Activated naive CD4-positive, alpha-beta T cell treated with anti-CD3 and anti-CD28 coated beads, Interleukin-2, amount 50 U/mL, for 72 hours (primary cell): ENCODE data around the gene PNMA6F. TPM values are rescaled to one million over a fixed set of nuclear protein-coding genes. Genes with fewer than 3 reads are reported as not detected.
A peak's percentile ranks its signal among the peaks of the same experiment; 100 is the strongest.

ENCODE experiments used
- ATAC-seq, 2 donors: fragments of 150-1000 bp; cut with Tn5 transposase; 2 replicates each; pipeline ENCODE4 v1.10.0; 2021; ENCODE audit warnings: mild to moderate bottlenecking in 2 of 2, moderate library complexity in 2 of 2
- DNase-seq, 2 donors: peaks; one replicate each; pipeline ENCODE4 v3.0.0; 2021 to 2022; ENCODE audit warnings: low spot score in 2 of 2
- H3K27ac Mint-ChIP-seq, 2 donors: one replicate each; pipeline ENCODE4 v1.8.0; 2022; ENCODE audit warnings: mild to moderate bottlenecking in 2 of 2, mixed read lengths in 2 of 2
- H3K36me3 Mint-ChIP-seq, 2 donors: one replicate each; pipeline ENCODE4 v1.8.0; 2022; ENCODE audit warnings: mixed read lengths in 2 of 2
- H3K9me3 Mint-ChIP-seq, 2 donors: one replicate each; pipeline ENCODE4 v1.8.0; 2022; ENCODE audit warnings: mixed read lengths in 2 of 2
- total RNA-seq, 2 donors: library from RNA; stranded (reverse); gene quantifications; one replicate each; pipeline ENCODE4 v1.2.3, GENCODE V29; 2022

PNMA6F gene
- total RNA-seq = not detected

DNA sequence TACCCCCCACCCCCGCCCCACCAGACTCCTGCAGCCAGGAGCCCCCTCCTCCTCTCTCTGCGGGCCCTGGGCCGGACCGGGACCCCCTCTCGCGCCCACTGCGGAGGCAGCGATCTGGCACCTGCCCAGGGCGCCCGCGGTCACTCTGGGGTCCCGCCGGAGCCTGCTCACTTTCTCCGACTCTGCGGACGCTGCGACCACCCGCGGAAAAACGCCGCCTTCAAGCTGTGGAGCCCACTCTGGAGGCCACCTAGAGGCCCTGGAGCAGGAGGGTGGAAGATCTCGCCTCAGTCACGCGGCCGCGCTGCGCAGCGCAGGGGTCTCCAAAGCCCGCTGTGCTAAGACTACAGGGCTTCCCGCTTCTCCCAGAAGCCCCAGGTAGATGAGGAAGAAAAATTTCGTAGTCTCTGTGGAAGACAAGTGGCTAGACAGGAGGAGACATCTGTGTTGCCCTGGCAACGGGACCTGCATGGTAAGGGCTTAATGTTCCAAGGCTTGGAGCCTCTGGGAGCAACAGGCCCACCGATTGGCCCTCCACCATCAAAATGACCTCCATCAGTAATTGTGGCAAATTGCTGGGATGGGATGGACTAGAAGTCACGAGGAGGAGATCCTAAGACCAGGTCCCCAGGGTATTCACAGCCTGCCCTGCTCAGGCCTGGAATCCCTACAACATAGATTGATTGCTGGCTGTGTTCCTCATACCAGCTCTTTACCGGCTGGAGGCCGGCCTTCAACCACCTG is at the start of gene PNMA6F:
TSS of gene PNMA6F (minus strand) at position 387 of the 744 bp plus-strand sequence. CDS start 1,093 bp downstream, outside the sequence.
- no peak for DNase-seq
- no peak for ATAC-seq
- Mint-ChIP-seq H3K9me3 (no peaks in the 10 kb centered on the region), H3K27ac (no peak within 1 kb of the TSS), H3K36me3 (no peaks in the 10 kb centered on the region)

DNA sequence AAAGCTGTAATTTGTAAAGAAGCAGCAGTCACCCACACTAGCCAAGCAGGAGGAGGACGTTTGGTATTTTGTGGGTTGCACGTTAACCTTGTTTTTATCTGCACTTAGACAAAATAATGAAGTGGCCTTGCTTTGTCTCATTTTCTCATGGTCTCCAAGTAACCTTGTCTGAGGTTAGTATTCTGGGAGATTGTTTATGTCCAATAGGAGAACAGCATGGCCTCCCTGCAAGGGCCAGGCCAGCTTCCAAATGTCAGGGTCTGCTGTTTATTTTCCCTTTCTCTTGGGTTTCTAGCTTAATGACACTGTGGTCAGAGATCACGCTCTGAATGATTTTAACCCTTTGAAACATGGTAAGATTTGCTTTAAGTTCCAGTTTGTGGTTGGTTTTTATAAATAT is 49.7 kb upstream of the PNMA6F start:
- no peak for DNase-seq
- H3K27ac Mint-ChIP-seq = peak overlapping the region in 1 of 2 donors; percentile 77
- no peaks in the 10 kb centered on the region for H3K9me3 Mint-ChIP-seq
- no peaks in the 10 kb centered on the region for H3K36me3 Mint-ChIP-seq
- no peak for ATAC-seq

DNA sequence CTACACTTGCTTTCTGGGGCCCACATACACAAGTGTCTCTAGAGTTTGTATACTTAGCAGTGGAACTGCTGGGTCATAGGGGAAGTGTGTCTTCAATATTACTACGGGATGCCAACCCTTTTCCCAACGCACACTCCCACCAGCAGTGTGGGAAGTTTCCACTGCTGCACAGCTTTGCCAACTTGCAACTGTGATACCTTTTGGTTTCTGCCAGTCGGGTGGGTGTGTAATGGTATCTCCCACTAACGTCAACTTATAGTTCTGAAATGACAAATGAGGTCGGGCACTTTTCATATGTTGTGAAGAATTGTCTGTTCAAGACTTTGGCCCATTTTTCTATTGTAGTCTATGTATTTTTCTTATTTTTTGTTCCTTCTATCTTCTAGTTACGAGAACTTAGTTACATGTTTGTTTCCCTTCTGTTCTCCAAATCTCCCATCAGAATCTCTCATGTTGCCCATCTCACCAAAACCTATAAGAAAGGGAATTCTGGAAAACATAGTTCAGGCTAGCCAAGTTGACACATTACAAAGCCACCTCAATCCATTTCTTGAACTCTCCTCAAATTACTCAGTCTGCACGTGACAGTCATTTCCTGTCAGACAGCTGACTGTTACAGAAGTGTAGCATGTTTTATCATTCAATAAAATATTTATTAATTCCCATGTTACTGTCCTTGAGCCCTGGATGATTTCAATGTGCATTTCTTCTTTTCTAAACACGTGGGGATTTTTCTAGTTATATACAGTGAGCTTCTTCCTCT is 48.9 kb upstream of the PNMA6F start:
- Mint-ChIP-seq H3K9me3 (no peaks in the 10 kb centered on the region), H3K27ac (peak overlapping the region in 1 of 2 donors; percentile 77), H3K36me3 (no peaks in the 10 kb centered on the region)
- DNase-seq (no peak), ATAC-seq (peak in 1 of 2 donors; percentile 47)

DNA sequence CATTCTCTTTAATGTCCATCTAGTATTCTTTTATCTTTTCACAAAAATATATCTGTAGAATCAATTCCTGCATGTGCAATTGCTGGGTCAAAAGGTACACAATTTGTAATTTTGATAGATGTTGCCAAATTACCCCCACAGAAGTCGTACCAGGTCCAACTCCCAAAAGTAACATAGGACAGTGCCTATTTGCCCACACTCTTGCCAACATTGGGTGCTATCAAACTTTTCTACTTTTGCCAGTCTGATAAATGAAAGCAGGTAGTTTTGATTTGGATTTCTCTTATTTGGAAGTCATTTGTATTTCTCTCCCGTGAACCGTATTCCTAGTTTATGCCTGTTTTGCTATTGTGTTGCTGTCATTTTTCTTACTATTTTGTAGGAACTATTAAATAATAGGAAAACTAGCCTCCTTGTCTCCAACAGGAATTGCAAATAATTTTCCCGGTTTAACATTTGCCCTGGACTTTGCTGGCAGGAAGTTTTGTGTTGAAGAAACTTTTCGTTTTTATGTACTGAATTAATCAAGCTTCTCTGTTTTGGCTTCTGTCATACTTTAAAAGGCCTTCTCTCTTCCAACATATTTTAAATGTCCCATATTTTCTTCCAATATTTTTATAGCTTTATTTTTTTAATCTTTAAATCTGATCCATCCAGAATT is 45.4 kb upstream of the PNMA6F start:
- H3K27ac Mint-ChIP-seq = no peak overlapping the region
- no peaks in the 10 kb centered on the region for H3K9me3 Mint-ChIP-seq
- no peak for ATAC-seq
- DNase-seq = no peak
- no peaks in the 10 kb centered on the region for H3K36me3 Mint-ChIP-seq

- Mint-ChIP-seq H3K36me3 (no peaks in the 10 kb centered on the region), H3K9me3 (no peaks in the 10 kb centered on the region), H3K27ac (no peak overlapping the region)
- peak in 1 of 2 donors; percentile 43 for ATAC-seq
- no peak for DNase-seq
These were observed 44.6 kb upstream of the PNMA6F start for GRCh38 chrX:153366119-153366518.

DNA sequence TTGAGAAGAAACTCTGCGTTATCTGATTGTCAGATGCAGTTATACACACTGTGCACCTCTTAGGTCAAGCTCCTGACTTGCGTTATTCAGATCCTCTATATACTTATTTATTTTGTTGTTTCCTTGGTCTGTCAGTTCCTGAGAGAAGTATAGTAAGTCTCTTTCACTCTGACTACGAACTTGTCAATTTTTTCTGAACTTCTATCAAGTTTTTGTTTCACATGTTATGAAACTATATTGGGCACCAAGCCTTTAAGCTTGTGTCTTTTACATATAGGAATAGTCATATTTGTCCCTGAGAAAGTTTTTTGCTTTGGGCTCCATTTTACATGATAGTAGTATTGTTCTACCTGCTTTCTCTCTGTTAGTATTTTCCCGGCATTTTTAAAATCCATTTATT is 44.1 kb upstream of the PNMA6F start:
- DNase-seq (no peak), ATAC-seq (peak in 1 of 2 donors; percentile 84)
- H3K27ac Mint-ChIP-seq = no peak overlapping the region
- H3K9me3 Mint-ChIP-seq = no peaks in the 10 kb centered on the region
- no peaks in the 10 kb centered on the region for H3K36me3 Mint-ChIP-seq

- H3K27ac Mint-ChIP-seq = no peak overlapping the region
- H3K9me3 Mint-ChIP-seq = no peaks in the 10 kb centered on the region
- no peak for DNase-seq
- no peak for ATAC-seq
- H3K36me3 Mint-ChIP-seq = peaks cover 5 to 7% of the 10 kb centered on the region in 2 donors
These were observed 40.3 kb upstream of the PNMA6F start for GRCh38 chrX:153361781-153362397.

DNA sequence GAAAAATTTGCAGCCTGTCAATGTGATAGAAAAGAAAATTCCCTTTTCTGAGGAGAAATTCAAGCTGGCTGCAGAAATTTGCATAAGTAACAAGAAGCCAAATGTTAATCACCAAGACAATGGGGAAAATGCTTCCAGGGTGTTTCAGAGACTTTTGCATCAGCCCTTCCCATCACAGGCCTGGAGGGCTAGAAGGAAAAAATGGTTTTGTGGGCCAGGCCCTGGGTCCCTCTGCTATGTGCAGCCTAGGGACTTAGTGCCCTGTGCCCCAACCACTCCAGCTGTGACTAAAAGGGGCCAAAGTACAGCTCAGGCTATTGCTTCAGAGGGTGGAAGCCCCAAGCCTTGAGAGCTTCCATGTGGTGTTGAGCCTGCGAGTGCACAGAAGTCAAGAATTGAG is 36.3 kb upstream of the PNMA6F start:
- DNase-seq (no peak), ATAC-seq (no peak)
- Mint-ChIP-seq H3K27ac (no peak overlapping the region), H3K36me3 (peaks cover 5 to 7% of the 10 kb centered on the region in 2 donors), H3K9me3 (no peaks in the 10 kb centered on the region)

- Mint-ChIP-seq H3K9me3 (no peaks in the 10 kb centered on the region), H3K27ac (no peak overlapping the region), H3K36me3 (peaks cover 18 to 19% of the 10 kb centered on the region in 2 donors)
- ATAC-seq (no peak), DNase-seq (no peak)
These were observed 31.8 kb upstream of the PNMA6F start for GRCh38 chrX:153353416-153353815.

GRCh38 chrX:153352858-153353257 is 31.3 kb upstream of the PNMA6F start:
- H3K9me3 Mint-ChIP-seq = no peaks in the 10 kb centered on the region
- ATAC-seq (no peak), DNase-seq (no peak)
- H3K36me3 Mint-ChIP-seq = peaks cover 19 to 20% of the 10 kb centered on the region in 2 donors
- no peak overlapping the region for H3K27ac Mint-ChIP-seq

GRCh38 chrX:153351981-153352380 is 30.4 kb upstream of the PNMA6F start:
- H3K27ac Mint-ChIP-seq = no peak overlapping the region
- no peaks in the 10 kb centered on the region for H3K9me3 Mint-ChIP-seq
- ATAC-seq (no peak), DNase-seq (no peak)
- H3K36me3 Mint-ChIP-seq = peaks cover 14 to 18% of the 10 kb centered on the region in 2 donors

GRCh38 chrX:153349952-153350351 is 28.4 kb upstream of the PNMA6F start:
- no peaks in the 10 kb centered on the region for H3K9me3 Mint-ChIP-seq
- DNase-seq = no peak
- peaks cover 18 to 24% of the 10 kb centered on the region in 2 donors for H3K36me3 Mint-ChIP-seq
- H3K27ac Mint-ChIP-seq = no peak overlapping the region
- ATAC-seq = no peak

- Mint-ChIP-seq H3K36me3 (peaks cover 18 to 29% of the 10 kb centered on the region in 2 donors), H3K9me3 (no peaks in the 10 kb centered on the region), H3K27ac (no peak overlapping the region)
- ATAC-seq (no peak), DNase-seq (no peak)
These were observed 26.9 kb upstream of the PNMA6F start for GRCh38 chrX:153348421-153348820.

DNA sequence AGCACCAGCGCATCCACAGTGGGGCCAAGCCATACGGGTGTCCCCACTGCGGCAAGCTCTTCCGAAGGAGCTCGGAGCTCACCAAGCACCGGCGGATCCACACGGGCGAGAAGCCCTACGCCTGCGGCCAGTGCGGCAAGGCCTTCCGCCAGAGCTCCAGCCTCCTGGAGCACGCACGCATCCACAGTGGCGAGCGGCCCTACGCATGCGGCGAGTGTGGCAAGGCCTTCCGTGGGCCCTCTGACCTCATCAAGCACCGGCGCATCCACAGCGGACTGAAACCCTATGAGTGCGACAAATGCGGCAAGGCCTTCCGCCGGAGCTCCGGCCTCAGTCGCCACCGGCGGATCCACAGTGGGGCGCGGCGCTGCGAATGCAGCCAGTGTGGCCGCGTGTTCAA is 26.0 kb upstream of the PNMA6F start:
- ATAC-seq (no peak), DNase-seq (no peak)
- Mint-ChIP-seq H3K9me3 (no peaks in the 10 kb centered on the region), H3K36me3 (peaks cover 18 to 36% of the 10 kb centered on the region in 2 donors), H3K27ac (no peak overlapping the region)

- Mint-ChIP-seq H3K9me3 (peaks cover 0 to 12% of the 10 kb centered on the region in 2 donors), H3K27ac (peak overlapping the region; percentile 69 to 87), H3K36me3 (peaks cover 26 to 57% of the 10 kb centered on the region in 2 donors)
- no peak for DNase-seq
- no peak for ATAC-seq
These were observed 22.1 kb upstream of the PNMA6F start for GRCh38 chrX:153343674-153344073.

DNA sequence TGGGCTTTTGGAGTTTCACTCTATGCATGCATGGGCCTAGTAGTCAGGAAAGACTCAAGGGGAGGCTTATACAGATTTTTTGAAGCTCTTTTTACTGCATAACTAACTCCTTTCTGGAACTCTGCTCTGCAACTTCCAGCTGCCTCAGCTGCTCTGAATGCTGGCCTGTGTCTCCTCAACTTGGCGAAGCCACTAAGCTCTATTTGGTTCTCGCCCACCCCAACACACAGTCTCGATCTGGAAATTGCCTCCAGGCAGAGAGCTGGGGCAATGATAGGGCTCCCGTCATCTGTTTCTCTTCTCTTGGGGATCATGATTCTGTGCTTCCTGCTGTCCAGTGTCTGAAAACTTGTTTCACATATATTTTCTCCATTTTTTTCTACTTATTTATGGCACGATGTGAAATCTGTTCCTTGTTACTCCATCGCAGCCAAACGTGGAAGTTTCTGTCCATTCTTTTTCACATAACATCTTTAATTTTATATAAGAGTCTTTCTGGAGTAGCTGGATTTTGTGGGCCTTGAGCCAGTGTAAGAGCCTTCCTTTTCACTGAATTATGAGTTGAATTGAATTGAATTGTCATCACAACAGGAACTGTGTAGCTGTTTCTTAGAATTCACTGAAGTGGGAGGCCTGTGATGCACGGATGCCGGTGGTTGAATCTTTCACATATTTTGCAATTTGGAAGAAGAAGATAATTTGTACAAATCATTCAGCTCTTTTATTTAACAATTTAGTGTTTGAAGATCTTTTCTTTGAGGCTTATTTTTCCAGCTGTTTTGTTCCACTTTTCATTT is 21.4 kb upstream of the PNMA6F start:
- H3K36me3 Mint-ChIP-seq = peaks cover 31 to 61% of the 10 kb centered on the region in 2 donors
- H3K9me3 Mint-ChIP-seq = peaks cover 0 to 12% of the 10 kb centered on the region in 2 donors
- H3K27ac Mint-ChIP-seq = peak overlapping the region; percentile 69 to 87
- ATAC-seq (no peak), DNase-seq (no peak)
